ENCODE results near the gene DDIAS. TPM values are rescaled to one million over a fixed set of nuclear protein-coding genes. Genes with fewer than 3 reads are reported as not detected.

The DDIAS gene
- total RNA-seq, 1 experiment from 2014 or later: 12.4 TPM

- Histone ChIP-seq H3K79me2 (ENCODE audit: low read depth) (no peaks in the 10 kb centered on the region), H3K36me3 (ENCODE audit: low read depth) (no peaks in the 10 kb centered on the region), H3K9me2 (ENCODE audit: insufficient read depth) (no peaks in the 10 kb centered on the region), H3F3A (ENCODE audit: insufficient read depth, low read depth) (no peaks in the 10 kb centered on the region), H3K4me2 (no peak overlapping the region), H3K27me3 (ENCODE audit: insufficient read depth, low read depth) (no peaks in the 10 kb centered on the region), H2AFZ (no peak overlapping the region), H4K20me1 (ENCODE audit: insufficient read depth) (no peaks in the 10 kb centered on the region), H3K4me1 (replicated peaks; ENCODE audit: insufficient read depth) (no peaks in the 10 kb centered on the region), H3K4me3 (no peak overlapping the region), H3K9me3 (ENCODE audit: insufficient read depth, low read depth) (no peaks in the 10 kb centered on the region), H3K27ac (no peak overlapping the region)
- no TSS peak for BruUV-seq (replicated peaks)
- ChIA-PET CTCF (no interaction called here), POLR2A (ENCODE audit: unreplicated experiment) (no interaction called here)
- intact Hi-C loops (cut with micrococcal nuclease; ENCODE audit: unreplicated experiment): no loop called here
- DNase-seq: no peak
- TF ChIP-seq EZH2 (IDR thresholded peaks at IDR 0.05; ENCODE audit: low read depth) (no peak), CTCF (conservative IDR thresholded peaks at IDR 0.05) (no peak)
Measured at GRCh38 chr11:82976786-82977185, 75.2 kb downstream of the DDIAS start.

DNA sequence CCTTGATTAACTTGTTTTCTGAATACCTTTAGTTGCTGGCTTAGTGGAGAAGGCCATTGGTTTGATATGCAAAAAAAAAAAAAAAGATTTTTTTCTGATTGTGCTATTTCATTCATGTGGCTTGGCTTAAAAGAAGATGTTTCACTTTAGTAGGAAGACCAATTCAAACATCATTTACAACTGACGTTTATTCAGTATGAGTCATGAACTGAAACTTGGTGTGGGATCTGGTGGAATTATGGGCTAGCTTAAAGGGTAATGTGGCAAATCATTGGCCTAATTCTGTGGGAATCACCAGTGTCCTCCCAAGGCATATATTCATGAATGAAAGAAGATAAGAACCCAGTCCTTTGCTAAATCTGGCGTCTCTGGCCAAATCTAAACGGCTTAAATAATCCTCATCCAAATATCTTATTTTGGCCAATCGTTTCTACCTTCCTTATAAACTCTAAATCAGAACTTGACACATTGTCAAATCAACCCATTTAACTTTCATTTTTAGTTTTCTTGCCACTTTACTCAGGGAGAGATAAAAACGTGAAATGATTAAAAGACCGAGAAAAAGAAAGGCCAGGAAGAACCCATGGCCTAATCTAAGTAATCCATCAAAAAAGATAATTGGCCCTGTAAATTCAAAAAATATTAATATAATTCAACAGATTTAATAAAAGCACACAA lies 77.0 kb downstream of the DDIAS start:
- no peaks in the 10 kb centered on the region for H3K79me2 ChIP-seq (ENCODE audit: low read depth)
- H2AFZ ChIP-seq: no peak overlapping the region
- peak in 1 of 2 experiments; percentile 56 for DNase-seq
- intact Hi-C loops (cut with micrococcal nuclease; ENCODE audit: unreplicated experiment): no loop called here
- no peaks in the 10 kb centered on the region for H3K4me1 ChIP-seq (replicated peaks; ENCODE audit: insufficient read depth)
- CTCF ChIA-PET: no interaction called here
- H3K4me3 ChIP-seq: no peak overlapping the region
- H3K4me2 ChIP-seq: no peak overlapping the region
- no peaks in the 10 kb centered on the region for H3K9me2 ChIP-seq (ENCODE audit: insufficient read depth)
- H4K20me1 ChIP-seq (ENCODE audit: insufficient read depth): no peaks in the 10 kb centered on the region
- no peaks in the 10 kb centered on the region for H3K9me3 ChIP-seq (ENCODE audit: insufficient read depth, low read depth)
- BruUV-seq (replicated peaks): no TSS peak
- H3K27me3 ChIP-seq (ENCODE audit: insufficient read depth, low read depth): no peaks in the 10 kb centered on the region
- H3K27ac ChIP-seq: no peak overlapping the region
- POLR2A ChIA-PET (ENCODE audit: unreplicated experiment): no interaction called here
- H3K36me3 ChIP-seq (ENCODE audit: low read depth): no peaks in the 10 kb centered on the region
- TF ChIP-seq CTCF (conservative IDR thresholded peaks at IDR 0.05): no peak
- TF ChIP-seq EZH2 (IDR thresholded peaks at IDR 0.05; ENCODE audit: low read depth): no peak
- H3F3A ChIP-seq (ENCODE audit: insufficient read depth, low read depth): no peaks in the 10 kb centered on the region

DNA sequence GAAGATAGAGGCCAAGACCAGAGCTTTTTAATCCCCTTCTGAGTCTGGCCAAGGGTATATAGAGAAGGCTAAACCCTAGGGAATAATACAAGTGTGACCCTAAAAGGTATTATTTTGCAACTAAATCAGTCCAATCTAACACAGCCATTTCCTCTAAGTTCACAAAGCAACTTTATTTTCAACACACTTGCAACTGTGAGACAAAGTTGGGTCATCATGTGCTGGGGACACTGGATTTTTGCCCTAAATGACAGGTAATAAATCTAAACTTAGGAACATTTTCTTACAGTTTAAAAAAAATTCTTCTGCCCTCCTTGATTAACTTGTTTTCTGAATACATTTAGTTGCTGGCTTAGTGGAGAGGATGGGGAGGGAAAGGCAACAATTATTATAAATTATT lies 78.3 kb downstream of the DDIAS start:
- Histone ChIP-seq H3K9me3 (ENCODE audit: insufficient read depth, low read depth) (no peaks in the 10 kb centered on the region), H3K9me2 (ENCODE audit: insufficient read depth) (no peaks in the 10 kb centered on the region), H3K27ac (no peak overlapping the region), H3K79me2 (ENCODE audit: low read depth) (no peaks in the 10 kb centered on the region), H3K27me3 (ENCODE audit: insufficient read depth, low read depth) (no peaks in the 10 kb centered on the region), H3K4me3 (no peak overlapping the region), H3F3A (ENCODE audit: insufficient read depth, low read depth) (no peaks in the 10 kb centered on the region), H3K36me3 (ENCODE audit: low read depth) (no peaks in the 10 kb centered on the region), H3K4me2 (no peak overlapping the region), H4K20me1 (ENCODE audit: insufficient read depth) (no peaks in the 10 kb centered on the region), H3K4me1 (replicated peaks; ENCODE audit: insufficient read depth) (no peaks in the 10 kb centered on the region), H2AFZ (no peak overlapping the region)
- TF ChIP-seq CTCF (conservative IDR thresholded peaks at IDR 0.05) (no peak), EZH2 (IDR thresholded peaks at IDR 0.05; ENCODE audit: low read depth) (no peak)
- BruUV-seq (replicated peaks): no TSS peak
- CTCF ChIA-PET: no interaction called here
- no peak for DNase-seq
- POLR2A ChIA-PET (ENCODE audit: unreplicated experiment): no interaction called here
- intact Hi-C loops (cut with micrococcal nuclease; ENCODE audit: unreplicated experiment): loop anchor here (5.0 kb wide), 1 partner anchor 92 kb away; the partner anchor contains the start of gene RAB30

Data from PC-9 (cell line).